Thyroid gland (tissue), 4 donors: ENCODE measurements around the gene PLXNB2.

Source experiments
- CTCF ChIP-seq, 6 experiments: fragments of 200-600 bp in 3 of 6; fragments of 450-650 bp in 3 of 6; sonication (generic) in 3 of 6; IDR thresholded peaks; one replicate each; pipeline ENCODE4 v1.5.1; 2016 to 2019; ENCODE audit warnings: antibody characterized with exemption in 6 of 6, mild to moderate bottlenecking in 2 of 6, inconsistent platforms in 1 of 6, moderate library complexity in 1 of 6
- POLR2A ChIP-seq, 2 donors: fragments of 450-650 bp; IDR thresholded peaks; one replicate each; pipeline ENCODE4 v1.6.1; 2017; ENCODE audit warnings: antibody characterized with exemption in 2 of 2, mild to moderate bottlenecking in 2 of 2, moderate library complexity in 1 of 2

GRCh38 chr22:50281957-50282356, 25.5 kb downstream of the PLXNB2 start:
- TF ChIP-seq POLR2A (IDR thresholded peaks at IDR 0.05) (no peak), CTCF (IDR thresholded peaks at IDR 0.05) (no peak)
